NCI-H146 (cell line): ENCODE data around the gene MIA2.
A peak's percentile ranks its signal among the peaks of the same experiment; 100 is the strongest.
"Not testable (repeated sequence)": the region's sequence is repeated elsewhere in the genome, so short reads cannot be mapped to it uniquely, and the experiment has no call there.

Experiments used
- DNase-seq: peaks from one replicate; lab custom pipeline; 2025; lab: John Stamatoyannopoulos, UW

Gene MIA2

DNA sequence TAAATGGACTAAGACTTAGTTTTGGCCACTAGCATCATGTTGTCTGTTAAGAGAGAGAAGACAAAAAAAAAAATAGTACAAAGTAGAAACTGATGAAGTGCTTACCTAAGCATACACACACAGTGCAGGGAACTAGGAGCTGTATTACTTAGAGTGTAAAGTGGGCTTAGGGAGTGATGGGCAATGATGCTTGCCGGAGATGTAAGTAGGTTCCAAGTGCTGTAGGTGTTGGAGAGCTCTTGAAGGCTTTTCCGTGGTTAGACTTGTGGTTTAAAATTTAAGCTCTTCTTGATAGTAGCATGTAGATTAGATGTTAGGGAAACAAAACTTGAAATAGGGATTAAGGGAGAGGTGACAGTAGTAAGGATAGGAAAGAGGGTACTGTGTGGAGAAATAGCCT is 34.7 kb downstream of the MIA2 start:
- peak; percentile 24 for DNase-seq

GRCh38 chr14:39272918-39273317 is 39.2 kb downstream of the MIA2 start:
- no peak for DNase-seq

DNA sequence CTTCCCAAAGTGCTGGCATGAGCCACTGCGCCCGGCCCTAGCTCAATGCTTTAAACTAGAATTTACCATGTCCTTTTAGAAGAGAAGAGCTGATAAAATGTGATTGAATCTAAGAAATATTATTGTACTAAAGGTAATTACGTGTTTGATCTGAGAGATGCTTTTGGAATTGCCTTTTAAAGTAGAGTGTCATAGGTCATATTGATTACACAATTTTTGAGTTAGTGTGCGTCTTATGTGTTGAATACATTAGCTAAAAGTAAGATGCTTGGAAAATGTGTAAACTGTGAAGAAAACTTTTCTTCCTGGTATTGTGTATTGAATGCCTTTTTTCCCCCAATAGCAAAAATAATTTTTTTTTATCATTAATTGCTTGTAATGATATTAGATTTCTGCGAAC is 41.7 kb downstream of the MIA2 start:
- no peak for DNase-seq

DNA sequence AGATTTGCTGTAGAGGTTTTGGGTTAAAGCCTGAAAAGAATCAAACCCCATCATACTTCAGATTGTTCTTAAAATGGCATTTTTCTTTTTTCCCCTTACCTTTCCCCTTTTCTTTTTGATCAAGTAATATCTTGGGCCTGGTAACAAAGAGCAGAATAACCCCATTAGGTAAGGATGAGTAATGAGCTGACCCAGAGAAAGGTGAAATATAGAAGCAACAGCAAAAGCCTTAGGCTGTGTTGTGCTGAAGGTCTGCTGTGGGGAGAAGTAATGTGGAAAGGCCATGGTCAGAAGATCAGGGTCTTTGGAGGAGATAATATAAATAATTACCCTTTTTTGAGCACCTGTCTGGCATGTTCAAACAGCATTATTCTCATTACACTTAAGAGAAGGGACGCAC is 42.3 kb downstream of the MIA2 start:
- DNase-seq = peak; percentile 7

DNA sequence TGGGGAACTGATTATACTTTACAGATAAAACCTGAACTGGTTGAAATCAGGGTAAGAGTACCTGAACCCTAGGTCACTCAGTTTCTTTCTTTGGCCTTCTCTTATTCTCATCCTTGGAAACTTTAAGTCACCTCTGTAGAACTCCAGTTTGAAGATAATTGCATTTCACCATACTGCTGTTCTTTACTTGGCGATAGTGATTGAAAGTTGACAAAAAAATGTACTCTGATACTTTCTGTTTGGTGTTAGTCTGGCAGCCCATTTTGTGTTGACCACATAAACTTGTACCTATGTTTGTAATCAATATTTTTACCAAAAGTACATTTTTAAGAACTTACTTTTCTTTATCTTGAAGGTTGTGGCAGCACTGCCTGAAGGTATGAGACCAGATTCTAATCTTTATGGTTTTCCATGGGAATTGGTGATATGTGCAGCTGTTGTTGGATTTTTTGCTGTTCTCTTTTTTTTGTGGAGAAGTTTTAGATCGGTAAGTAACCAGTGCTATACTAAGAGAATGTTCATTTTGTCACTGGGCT is 42.9 kb downstream of the MIA2 start:
- DNase-seq = no peak

- DNase-seq = no peak
Measured at GRCh38 chr14:39279515-39279914, 45.8 kb downstream of the MIA2 start.

DNA sequence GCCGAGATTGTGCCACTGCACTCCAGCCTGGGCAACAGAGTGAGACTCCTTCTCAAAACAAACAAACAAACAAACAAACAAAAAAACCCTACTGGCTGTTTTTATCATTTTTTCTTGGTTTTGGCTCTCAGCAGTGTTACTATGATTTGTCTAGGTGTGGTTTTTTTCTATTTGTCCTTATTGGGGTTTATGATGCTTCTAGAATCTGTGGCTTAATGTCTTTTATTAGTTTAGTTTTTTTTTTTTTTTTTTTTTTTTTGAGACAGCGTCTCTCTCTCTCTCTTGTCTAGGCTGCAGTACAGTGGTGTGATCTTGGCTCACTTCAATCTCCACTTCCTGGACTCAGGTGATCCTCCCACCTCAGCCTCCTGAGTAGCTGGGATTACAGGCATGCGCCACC is 47.0 kb downstream of the MIA2 start:
- not testable (repeated sequence) for DNase-seq

DNA sequence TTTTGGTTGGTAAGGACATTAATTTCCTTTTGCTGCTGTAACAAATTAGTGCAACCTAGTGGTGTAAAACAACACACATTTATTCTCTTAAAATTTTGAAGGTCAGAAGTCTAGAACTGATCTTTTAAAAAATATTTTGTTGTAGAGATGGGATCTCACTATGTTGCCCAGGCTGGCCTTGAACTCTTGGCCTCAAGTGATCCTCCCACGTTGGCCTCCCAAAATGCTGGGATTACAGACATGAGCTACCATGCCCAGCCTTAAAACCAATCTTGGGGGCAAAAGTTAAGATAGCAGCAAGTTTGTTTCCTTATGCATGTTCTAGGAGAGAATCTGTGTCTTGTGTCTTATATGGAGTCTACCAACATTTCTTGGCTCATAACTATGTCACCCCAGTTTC is 55.8 kb downstream of the MIA2 start:
- no peak for DNase-seq

DNA sequence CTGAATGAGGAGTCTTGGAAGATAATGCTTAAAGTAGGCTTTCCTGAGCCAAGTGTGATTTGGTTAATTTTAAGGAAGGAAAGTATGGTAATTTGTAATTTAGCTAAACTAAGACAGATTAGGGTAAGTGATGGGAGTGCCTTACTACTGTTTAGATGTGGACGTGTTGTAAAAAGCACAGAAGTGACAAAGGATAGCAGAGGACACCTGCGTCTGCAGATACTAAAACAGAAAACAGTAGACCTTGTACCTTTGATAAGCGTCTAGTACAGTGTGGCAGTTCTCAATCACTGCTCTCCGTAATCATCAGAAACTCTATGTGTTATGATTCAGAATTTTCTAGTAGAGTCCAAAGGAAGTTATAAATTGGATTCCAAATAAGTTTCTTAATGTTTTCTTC is 58.0 kb downstream of the MIA2 start:
- DNase-seq = no peak

GRCh38 chr14:39293629-39294028 is 59.9 kb downstream of the MIA2 start:
- DNase-seq = no peak

DNA sequence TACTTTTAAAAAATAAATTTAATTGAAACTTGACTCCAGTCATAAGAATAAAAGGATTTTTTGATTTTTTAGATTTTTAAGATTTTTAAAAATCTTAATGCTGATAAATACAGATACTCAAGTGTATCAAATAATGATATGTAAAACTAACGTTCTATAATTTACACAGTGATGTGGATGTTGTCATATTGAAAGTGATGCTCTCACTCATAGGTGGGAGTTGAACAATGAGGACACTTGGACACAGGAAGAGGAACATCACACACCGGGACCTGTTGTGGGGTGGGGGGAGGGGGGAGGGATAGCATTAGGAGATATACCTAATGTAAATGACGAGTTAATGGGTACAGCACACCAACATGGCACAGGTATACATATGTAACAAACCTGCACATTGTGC is 66.7 kb downstream of the MIA2 start:
- DNase-seq = not testable (repeated sequence)

- no peak for DNase-seq
Measured at GRCh38 chr14:39302124-39302810, 68.6 kb downstream of the MIA2 start.

GRCh38 chr14:39303115-39303514 is 69.4 kb downstream of the MIA2 start:
- DNase-seq = no peak

DNA sequence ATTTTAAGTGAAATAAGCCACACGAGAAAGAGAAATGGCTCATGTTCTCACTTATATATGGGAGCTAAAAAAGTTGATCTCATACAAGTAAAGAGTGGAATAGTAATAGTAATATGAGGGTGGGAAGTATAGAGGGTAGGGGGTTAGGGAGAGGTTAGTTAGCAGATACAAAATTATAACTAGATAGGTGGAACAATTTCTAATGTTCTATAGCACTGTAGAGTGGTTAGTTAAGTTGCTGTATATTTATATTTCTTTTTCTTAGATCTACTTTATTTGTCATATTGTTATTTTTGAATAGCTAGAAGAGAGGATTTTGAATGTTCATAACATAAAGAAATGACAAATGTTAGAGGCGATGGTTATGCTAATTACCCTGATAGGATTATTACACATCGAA is 74.1 kb downstream of the MIA2 start:
- DNase-seq = no peak

DNA sequence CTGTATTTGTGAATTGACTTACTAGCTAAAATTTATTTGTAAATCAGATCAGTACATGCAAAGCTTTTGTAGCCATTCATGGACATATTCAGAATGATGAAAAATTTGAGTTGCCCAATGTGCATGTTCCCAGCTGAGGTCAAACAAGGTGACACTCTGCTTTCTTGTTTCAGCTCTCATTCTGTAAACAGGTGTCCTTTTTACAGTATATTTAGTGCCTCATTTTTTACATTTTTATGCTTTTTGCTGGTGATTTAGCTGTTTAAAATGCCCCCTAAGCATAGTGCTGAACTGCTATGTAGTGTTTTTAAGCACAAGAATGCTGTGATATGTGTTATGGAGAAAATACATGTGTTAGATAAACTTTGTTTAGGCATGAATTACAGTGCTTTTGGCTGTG is 76.3 kb downstream of the MIA2 start:
- DNase-seq = no peak

GRCh38 chr14:39315859-39316444 is 82.2 kb downstream of the MIA2 start:
- no peak for DNase-seq

DNA sequence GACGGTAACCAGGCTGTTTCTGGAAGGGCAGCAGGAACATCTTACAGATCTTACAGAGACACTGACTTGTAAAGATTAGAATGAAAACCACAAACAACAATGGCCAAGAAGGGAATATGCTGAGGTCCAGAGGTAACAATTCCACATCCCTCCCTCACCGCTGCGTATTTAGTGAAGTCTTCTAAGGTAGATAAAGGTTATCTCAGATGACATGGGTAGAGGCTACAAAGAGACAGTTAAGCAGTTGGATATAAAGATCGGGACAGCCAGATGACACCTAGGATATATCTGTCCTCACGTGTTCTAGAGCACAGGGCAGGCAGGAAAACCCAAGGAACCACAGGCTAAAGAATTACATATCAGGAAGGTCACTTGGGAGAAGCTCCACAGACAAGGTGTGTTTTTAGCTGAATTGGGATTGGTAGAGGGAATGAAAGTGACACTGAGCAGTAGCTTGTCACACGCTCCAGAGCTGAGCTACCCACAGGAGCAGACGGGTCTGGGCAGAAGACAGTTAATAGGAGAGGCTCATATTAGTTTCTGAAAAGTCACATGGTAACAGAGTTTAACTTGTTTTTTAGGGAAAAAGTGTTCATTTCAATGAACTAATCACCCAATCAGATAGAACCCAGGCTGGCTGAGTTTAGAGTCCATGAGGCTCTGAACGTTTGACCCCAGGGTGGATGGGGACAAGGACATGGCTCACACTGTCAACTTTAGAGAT is 83.3 kb downstream of the MIA2 start:
- DNase-seq = no peak

- DNase-seq = no peak
Measured at GRCh38 chr14:39318574-39318973, 84.9 kb downstream of the MIA2 start.

GRCh38 chr14:39319381-39319780 is 85.7 kb downstream of the MIA2 start:
- no peak for DNase-seq

- no peak for DNase-seq
Measured at GRCh38 chr14:39320318-39320717, 86.6 kb downstream of the MIA2 start.

GRCh38 chr14:39322807-39323206 is 89.1 kb downstream of the MIA2 start:
- no peak for DNase-seq

DNA sequence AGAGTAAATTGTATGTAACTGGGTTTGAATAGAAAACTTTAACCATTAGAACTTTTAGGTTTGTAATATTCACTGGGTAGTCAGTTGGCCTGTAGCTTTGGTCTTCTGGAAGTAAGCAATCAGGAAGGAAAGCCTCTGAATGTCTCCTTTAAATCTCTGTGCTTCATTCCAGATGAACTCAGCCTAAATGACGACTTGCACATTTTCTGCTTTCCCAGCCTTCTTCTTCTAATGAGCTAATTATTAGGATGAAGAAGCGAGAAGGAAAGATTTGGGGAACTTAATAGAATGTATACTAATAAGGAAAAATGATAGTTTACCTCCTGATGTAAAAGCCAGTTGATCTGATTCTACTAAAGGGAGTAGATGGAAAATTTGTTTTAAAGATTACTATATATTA is 90.4 kb downstream of the MIA2 start:
- no peak for DNase-seq

DNA sequence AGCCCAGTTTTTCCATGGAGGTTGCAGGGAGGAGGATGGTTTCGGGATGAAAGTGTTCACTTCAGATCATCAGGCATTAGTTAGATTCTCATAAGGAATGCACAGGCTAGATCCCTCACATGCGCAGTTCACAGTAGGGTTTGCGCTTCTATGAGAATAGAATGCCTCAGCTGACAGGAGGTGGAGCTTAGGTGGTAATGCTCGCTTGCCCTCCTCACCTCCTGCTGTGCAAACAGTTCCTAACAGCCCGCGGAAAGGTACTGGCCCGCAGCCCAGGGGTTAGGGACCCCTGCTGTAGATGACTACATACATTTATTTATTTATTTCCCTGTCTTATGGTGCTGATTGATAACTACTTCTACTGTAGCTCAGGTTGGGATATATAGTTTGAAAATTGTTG is 105.3 kb downstream of the MIA2 start:
- DNase-seq = peak; percentile 90
